GM18507 (cell line): ENCODE data around the gene ASAP2.

Experiments used
- DNase-seq: peaks from one replicate; pipeline ENCODE4 v3.0.0; 2011; ENCODE audit warnings: low read depth; ENCODE audit not compliant: insufficient read length; ENCODE audit errors: extremely low spot score
- FAIRE-seq: peaks from 2 replicates; lab custom pipeline; 2011; peaks lifted over from hg19 to GRCh38; lab: Jason Lieb, UNC

The ASAP2 gene

GRCh38 chr2:9178904-9179571 lies 27.6 kb upstream of the ASAP2 start:
- FAIRE-seq (no peak), DNase-seq (no peak)

GRCh38 chr2:9179572-9180201 lies 26.9 kb upstream of the ASAP2 start:
- no peak for FAIRE-seq
- DNase-seq = no peak

GRCh38 chr2:9184361-9184760 lies 22.3 kb upstream of the ASAP2 start:
- FAIRE-seq = no peak
- DNase-seq = no peak

GRCh38 chr2:9187620-9188214 lies 18.9 kb upstream of the ASAP2 start:
- DNase-seq (no peak), FAIRE-seq (no peak)

- DNase-seq (no peak), FAIRE-seq (no peak)
Measured at GRCh38 chr2:9188823-9189222, 17.8 kb upstream of the ASAP2 start.

- FAIRE-seq (no peak), DNase-seq (no peak)
Measured at GRCh38 chr2:9189901-9190300, 16.7 kb upstream of the ASAP2 start.

- DNase-seq = no peak
- FAIRE-seq = no peak
Measured at GRCh38 chr2:9191041-9191481, 15.6 kb upstream of the ASAP2 start.

- DNase-seq (no peak), FAIRE-seq (no peak)
Measured at GRCh38 chr2:9192712-9193111, 13.9 kb upstream of the ASAP2 start.

GRCh38 chr2:9194352-9194751 lies 12.3 kb upstream of the ASAP2 start:
- no peak for FAIRE-seq
- DNase-seq = no peak

GRCh38 chr2:9196637-9197036 lies 10.0 kb upstream of the ASAP2 start:
- FAIRE-seq = no peak
- no peak for DNase-seq

GRCh38 chr2:9197916-9198315 lies 8.7 kb upstream of the ASAP2 start:
- DNase-seq = no peak
- FAIRE-seq = no peak

GRCh38 chr2:9199716-9200632 lies 6.6 kb upstream of the ASAP2 start:
- FAIRE-seq (no peak), DNase-seq (no peak)

GRCh38 chr2:9200633-9201015 lies 6.0 kb upstream of the ASAP2 start:
- DNase-seq (no peak), FAIRE-seq (no peak)

- no peak for FAIRE-seq
- no peak for DNase-seq
Measured at GRCh38 chr2:9201185-9201891, 5.3 kb upstream of the ASAP2 start.

- FAIRE-seq (no peak), DNase-seq (no peak)
Measured at GRCh38 chr2:9203006-9203405, 3.6 kb upstream of the ASAP2 start.

- no peak for FAIRE-seq
- no peak for DNase-seq
Measured at GRCh38 chr2:9203876-9204275, 2.7 kb upstream of the ASAP2 start.

- FAIRE-seq = no peak
- DNase-seq = no peak
Measured at GRCh38 chr2:9204939-9205338, 1.7 kb upstream of the ASAP2 start.

GRCh38 chr2:9205486-9205885 lies 1.1 kb upstream of the ASAP2 start:
- FAIRE-seq = no peak
- no peak for DNase-seq

- DNase-seq = no peak
- FAIRE-seq = no peak
Measured at GRCh38 chr2:9206991-9207640, 504 bp downstream of the ASAP2 start.
